ENCODE data around the gene FRS3. TPM values are rescaled to one million over a fixed set of nuclear protein-coding genes. Genes with fewer than 3 reads are reported as not detected.

FRS3 gene
- total and polyA plus RNA-seq, 2 of the 13 experiments (the other 11 are each of a cell fraction or from before 2014, with no cell fraction given), result 3.0 to 7.4 TPM

DNA sequence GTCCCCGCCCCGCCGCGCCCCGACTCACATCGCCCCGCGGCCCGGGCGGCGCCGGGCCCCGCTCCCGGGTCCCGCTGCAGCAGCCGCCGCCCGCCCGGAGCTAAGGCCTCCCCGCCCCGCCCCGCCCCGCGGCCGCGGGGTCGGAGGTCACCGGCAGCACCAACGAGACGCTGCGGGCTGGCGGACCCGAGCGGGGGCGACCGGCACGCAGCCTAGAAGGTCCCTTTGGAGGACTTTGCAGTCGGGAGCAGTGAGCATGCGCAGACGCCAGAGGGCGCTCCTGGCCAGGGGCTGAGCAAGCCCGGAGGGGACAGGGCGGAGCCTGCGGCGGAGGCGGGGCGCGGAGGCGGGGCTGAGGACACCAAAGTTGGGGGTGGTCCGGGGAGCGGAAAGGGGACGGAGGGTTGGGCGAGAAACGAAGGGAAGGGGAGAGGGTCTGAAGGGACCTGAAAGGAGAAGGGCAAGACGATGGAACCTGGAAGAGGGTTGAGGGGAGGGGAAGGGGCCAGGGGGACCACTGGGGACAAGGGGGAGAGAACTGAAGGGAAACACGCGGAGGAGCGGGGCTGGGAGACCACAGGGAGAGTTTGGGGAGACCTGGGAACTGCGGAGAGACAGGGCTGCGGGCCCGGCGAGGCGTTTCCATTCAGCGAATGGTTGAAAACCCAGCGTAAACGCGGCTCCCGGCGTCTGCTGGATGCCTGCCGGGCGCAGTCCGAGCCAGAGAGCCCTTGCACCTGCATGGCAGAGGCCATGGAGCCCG is at the start of gene FRS3 (continued):
- TF ChIP-seq, protein P1, sequence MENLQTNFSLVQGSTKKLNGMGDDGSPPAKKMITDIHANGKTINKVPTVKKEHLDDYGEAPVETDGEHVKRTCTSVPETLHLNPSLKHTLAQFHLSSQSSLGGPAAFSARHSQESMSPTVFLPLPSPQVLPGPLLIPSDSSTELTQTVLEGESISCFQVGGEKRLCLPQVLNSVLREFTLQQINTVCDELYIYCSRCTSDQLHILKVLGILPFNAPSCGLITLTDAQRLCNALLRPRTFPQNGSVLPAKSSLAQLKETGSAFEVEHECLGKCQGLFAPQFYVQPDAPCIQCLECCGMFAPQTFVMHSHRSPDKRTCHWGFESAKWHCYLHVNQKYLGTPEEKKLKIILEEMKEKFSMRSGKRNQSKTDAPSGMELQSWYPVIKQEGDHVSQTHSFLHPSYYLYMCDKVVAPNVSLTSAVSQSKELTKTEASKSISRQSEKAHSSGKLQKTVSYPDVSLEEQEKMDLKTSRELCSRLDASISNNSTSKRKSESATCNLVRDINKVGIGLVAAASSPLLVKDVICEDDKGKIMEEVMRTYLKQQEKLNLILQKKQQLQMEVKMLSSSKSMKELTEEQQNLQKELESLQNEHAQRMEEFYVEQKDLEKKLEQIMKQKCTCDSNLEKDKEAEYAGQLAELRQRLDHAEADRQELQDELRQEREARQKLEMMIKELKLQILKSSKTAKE (CRISPR knock-in tag; IDR thresholded peaks at IDR 0.05; ENCODE audit: borderline replicate concordance), result 0 out of 2 replicates have a peak, but pooled peaks have one; percentile 33
- TF ChIP-seq TEAD3 (CRISPR knock-in tag; optimal IDR thresholded peaks at IDR 0.05; ENCODE audit: borderline replicate concordance) (peak; percentile 76), SIN3B (IDR thresholded peaks at IDR 0.05; ENCODE audit: low read length) (peak; percentile 83), ZNF773 (CRISPR knock-in tag; IDR thresholded peaks at IDR 0.05; ENCODE audit: borderline replicate concordance) (no peak), MXD4 (CRISPR knock-in tag; IDR thresholded peaks at IDR 0.05) (peak; percentile 74), PLRG1 (conservative IDR thresholded peaks at IDR 0.05) (no peak), HNF4A (CRISPR knock-in tag; IDR thresholded peaks at IDR 0.05) (0 out of 2 replicates have a peak, but pooled peaks have one; percentile 37), ZBTB7A (CRISPR knock-in tag; IDR thresholded peaks at IDR 0.05) (peak; percentile 78; the same call in 1 of the 2 replicates), ASH2L (IDR thresholded peaks at IDR 0.05; ENCODE audit: insufficient read length, low read depth, low read length) (peak; percentile 65), RAD21 (CRISPR knock-in tag; IDR thresholded peaks at IDR 0.05) (peak; percentile 100), ZNF713 (CRISPR knock-in tag; IDR thresholded peaks at IDR 0.05) (peak; percentile 88; the same call in 1 of the 2 replicates), KDM1A (CRISPR knock-in tag; IDR thresholded peaks at IDR 0.05) (no peak), HNRNPUL1 (IDR thresholded peaks at IDR 0.05; ENCODE audit: low read depth, low read length) (no peak)
- TF ChIP-seq, protein P2, sequence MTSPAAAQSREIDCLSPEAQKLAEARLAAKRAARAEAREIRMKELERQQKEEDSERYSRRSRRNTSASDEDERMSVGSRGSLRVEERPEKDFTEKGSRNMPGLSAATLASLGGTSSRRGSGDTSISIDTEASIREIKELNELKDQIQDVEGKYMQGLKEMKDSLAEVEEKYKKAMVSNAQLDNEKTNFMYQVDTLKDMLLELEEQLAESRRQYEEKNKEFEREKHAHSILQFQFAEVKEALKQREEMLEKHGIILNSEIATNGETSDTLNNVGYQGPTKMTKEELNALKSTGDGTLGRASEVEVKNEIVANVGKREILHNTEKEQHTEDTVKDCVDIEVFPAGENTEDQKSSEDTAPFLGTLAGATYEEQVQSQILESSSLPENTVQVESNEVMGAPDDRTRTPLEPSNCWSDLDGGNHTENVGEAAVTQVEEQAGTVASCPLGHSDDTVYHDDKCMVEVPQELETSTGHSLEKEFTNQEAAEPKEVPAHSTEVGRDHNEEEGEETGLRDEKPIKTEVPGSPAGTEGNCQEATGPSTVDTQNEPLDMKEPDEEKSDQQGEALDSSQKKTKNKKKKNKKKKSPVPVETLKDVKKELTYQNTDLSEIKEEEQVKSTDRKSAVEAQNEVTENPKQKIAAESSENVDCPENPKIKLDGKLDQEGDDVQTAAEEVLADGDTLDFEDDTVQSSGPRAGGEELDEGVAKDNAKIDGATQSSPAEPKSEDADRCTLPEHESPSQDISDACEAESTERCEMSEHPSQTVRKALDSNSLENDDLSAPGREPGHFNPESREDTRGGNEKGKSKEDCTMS (CRISPR knock-in tag; conservative IDR thresholded peaks at IDR 0.05), result no peak
- TF ChIP-seq, protein P3, sequence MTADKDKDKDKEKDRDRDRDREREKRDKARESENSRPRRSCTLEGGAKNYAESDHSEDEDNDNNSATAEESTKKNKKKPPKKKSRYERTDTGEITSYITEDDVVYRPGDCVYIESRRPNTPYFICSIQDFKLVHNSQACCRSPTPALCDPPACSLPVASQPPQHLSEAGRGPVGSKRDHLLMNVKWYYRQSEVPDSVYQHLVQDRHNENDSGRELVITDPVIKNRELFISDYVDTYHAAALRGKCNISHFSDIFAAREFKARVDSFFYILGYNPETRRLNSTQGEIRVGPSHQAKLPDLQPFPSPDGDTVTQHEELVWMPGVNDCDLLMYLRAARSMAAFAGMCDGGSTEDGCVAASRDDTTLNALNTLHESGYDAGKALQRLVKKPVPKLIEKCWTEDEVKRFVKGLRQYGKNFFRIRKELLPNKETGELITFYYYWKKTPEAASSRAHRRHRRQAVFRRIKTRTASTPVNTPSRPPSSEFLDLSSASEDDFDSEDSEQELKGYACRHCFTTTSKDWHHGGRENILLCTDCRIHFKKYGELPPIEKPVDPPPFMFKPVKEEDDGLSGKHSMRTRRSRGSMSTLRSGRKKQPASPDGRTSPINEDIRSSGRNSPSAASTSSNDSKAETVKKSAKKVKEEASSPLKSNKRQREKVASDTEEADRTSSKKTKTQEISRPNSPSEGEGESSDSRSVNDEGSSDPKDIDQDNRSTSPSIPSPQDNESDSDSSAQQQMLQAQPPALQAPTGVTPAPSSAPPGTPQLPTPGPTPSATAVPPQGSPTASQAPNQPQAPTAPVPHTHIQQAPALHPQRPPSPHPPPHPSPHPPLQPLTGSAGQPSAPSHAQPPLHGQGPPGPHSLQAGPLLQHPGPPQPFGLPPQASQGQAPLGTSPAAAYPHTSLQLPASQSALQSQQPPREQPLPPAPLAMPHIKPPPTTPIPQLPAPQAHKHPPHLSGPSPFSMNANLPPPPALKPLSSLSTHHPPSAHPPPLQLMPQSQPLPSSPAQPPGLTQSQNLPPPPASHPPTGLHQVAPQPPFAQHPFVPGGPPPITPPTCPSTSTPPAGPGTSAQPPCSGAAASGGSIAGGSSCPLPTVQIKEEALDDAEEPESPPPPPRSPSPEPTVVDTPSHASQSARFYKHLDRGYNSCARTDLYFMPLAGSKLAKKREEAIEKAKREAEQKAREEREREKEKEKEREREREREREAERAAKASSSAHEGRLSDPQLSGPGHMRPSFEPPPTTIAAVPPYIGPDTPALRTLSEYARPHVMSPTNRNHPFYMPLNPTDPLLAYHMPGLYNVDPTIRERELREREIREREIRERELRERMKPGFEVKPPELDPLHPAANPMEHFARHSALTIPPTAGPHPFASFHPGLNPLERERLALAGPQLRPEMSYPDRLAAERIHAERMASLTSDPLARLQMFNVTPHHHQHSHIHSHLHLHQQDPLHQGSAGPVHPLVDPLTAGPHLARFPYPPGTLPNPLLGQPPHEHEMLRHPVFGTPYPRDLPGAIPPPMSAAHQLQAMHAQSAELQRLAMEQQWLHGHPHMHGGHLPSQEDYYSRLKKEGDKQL (CRISPR knock-in tag; IDR thresholded peaks at IDR 0.05; ENCODE audit: low read depth), result no peak
